Measurements from ENCODE around the gene PCDHA10. TPM values are rescaled to one million over a fixed set of nuclear protein-coding genes. Genes with fewer than 3 reads are reported as not detected.

Gene PCDHA10
- total RNA-seq (2022; extraction: Qiagen RNA extraction), result 0.01 to 0.03 TPM (median 0.02 TPM) in 3 of 5 replicates, not detected in the others

DNA sequence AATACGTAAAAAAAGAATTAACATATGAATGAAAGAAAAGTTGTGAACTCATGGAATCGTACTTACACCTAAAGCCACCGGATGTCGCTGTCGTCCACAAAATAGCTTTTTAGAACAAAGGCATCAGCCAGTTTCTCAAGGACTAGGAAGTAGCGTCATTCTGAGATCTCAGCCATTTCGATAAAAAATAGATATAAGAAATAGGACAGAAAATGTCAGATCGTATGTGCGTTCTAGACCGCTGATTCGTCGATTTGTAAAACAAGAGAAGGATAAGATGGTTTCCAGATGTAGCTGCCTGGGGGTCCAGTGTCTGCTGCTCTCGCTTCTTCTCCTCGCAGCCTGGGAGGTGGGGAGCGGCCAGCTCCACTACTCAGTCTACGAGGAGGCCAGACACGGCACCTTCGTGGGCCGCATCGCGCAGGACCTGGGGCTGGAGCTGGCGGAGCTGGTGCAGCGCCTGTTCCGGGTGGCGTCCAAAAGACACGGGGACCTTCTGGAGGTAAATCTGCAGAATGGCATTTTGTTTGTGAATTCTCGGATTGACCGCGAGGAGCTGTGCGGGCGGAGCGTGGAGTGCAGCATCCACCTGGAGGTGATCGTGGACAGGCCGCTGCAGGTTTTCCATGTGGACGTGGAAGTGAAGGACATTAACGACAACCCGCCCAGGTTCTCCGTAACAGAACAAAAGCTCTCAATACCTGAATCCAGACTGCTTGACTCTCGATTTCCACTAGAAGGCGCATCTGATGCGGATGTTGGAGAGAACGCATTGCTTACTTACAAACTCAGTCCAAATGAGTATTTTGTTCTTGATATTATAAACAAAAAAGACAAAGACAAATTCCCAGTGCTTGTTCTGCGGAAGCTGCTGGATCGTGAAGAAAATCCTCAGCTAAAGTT, at the start of gene PCDHA10:
Gene PCDHA10, plus strand, starts transcription at position 126 of the 903 bp plus-strand sequence. Its CDS starts 152 bp downstream, at position 278.

DNA sequence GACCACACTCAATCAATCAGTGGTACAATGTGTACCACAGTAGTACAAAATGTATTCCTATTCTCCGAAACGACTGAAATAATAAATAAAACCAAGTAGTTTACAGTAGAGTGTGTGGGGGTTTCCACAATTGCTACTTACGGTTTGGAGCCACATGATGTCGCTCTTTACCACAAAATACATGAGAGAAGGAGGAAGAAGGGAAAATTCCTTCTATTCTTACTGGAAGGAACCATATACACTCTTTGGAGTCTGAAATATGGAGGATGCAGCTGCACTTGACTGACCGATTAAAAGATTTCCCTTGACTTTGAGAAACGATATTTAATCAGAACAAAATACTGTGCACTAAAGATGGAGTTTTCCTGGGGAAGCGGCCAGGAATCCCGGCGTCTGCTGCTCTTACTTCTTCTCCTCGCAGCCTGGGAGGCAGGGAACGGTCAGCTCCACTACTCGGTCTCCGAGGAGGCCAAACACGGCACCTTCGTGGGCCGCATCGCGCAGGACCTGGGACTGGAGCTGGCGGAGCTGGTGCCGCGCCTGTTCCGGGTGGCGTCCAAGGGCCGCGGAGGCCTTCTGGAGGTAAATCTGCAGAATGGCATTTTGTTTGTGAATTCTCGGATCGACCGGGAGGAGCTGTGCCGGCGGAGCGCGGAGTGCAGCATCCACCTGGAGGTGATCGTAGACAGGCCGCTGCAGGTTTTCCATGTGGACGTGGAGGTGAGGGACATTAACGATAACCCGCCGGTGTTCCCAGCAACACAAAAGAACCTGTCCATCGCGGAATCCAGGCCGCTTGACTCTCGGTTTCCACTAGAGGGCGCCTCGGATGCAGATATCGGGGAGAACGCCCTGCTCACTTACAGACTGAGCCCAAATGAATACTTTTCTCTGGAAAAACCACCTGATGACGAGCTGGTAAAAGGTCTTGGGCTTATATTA, 48.6 kb upstream of the PCDHA10 start, which contains the start of gene PCDHA4:
Gene PCDHA4, plus strand, starts transcription at position 235 of the 942 bp plus-strand sequence.

GRCh38 chr5:140821375-140822280, 34.1 kb upstream of the PCDHA10 start, which contains the start of gene PCDHA5:
PCDHA5 (plus strand) TSS chr5:140821613.

DNA sequence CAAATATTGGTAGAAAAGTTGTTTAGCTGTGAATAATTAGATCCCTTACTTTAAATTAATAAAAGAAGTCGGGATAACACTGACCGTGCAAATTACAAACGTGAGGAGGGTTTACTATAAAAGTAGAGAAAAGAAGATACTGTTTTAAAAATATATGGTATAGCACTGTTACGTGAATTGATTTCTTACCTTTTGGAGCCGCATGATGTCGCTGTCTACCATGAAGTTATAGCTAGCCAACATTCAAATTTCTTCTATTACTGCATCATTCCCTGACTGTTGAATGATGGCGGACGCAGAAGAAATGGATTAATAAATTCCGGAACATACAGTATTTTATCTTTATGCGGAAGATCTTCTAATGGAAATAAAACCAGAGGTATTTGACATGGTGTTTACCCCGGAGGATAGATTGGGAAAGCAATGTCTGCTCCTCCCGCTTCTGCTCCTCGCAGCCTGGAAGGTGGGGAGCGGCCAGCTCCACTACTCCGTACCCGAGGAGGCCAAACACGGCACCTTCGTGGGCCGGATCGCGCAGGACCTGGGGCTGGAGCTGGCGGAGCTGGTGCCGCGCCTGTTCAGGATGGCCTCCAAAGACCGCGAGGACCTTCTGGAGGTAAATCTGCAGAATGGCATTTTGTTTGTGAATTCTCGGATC, 27.9 kb upstream of the PCDHA10 start, which contains the start of gene PCDHA6:
Gene PCDHA6, plus strand, starts transcription at position 257 of the 658 bp plus-strand sequence. Its CDS starts 132 bp downstream, at position 389.

DNA sequence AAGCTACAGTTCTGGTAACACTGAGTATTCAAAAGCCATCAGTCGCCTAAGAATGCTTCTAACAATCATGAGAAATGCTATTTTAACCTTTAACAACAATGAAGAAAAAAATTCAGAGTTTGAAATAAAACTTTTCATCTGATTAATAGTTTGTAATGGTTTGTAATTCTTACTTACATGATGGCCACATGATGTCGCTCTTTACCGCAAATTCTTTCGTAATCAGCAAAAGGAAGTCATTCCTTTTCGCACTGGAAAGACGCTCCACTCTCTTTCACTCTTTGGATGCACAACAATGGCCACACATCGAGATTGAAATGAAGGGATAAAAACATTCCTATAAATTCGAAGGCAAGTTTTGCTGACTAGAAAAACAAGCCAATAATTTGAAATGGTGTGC, 21.7 kb upstream of the PCDHA10 start, which contains the start of gene PCDHA7:
Gene PCDHA7, plus strand, starts transcription at position 277 of the 400 bp plus-strand sequence. Its CDS starts 115 bp downstream, at position 392.

DNA sequence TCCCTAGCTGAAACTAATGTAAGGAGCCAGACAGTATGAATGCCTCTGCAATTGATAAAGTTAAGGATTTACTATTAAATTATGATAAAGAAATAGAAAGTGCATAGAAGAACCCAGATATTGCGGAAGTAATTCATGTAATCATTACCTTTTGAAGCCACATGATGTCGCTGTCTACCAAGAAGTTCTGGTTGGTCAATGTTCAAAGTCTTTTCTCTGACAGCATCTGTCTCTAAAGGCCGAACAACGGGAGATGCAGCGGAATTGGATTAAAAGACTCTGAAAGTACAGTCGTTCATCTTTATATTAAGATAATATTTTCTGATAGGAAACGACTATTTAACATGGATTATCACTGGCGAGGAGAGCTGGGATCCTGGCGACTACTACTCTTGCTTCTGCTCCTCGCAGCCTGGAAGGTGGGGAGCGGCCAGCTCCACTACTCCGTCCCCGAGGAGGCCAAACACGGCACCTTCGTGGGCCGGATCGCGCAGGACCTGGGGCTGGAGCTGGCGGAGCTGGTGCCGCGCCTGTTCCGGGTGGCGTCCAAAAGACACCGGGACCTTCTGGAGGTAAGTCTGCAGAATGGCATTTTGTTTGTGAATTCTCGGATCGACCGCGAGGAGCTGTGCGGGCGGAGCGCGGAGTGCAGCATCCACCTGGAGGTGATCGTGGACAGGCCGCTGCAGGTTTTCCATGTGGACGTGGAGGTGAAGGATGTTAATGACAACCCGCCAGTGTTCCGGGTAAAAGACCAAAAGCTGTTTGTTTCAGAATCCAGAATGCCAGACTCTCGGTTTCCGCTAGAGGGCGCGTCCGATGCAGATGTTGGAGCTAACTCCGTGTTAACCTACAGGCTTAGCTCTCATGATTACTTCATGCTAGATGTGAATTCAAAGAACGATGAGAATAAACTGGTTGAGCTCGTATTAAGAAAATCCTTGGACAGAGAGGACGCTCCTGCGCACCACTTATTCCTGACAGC, 14.4 kb upstream of the PCDHA10 start, which contains the start of gene PCDHA8:
Gene PCDHA8, plus strand, starts transcription at position 210 of the 985 bp plus-strand sequence. Its CDS starts 135 bp downstream, at position 345.

DNA sequence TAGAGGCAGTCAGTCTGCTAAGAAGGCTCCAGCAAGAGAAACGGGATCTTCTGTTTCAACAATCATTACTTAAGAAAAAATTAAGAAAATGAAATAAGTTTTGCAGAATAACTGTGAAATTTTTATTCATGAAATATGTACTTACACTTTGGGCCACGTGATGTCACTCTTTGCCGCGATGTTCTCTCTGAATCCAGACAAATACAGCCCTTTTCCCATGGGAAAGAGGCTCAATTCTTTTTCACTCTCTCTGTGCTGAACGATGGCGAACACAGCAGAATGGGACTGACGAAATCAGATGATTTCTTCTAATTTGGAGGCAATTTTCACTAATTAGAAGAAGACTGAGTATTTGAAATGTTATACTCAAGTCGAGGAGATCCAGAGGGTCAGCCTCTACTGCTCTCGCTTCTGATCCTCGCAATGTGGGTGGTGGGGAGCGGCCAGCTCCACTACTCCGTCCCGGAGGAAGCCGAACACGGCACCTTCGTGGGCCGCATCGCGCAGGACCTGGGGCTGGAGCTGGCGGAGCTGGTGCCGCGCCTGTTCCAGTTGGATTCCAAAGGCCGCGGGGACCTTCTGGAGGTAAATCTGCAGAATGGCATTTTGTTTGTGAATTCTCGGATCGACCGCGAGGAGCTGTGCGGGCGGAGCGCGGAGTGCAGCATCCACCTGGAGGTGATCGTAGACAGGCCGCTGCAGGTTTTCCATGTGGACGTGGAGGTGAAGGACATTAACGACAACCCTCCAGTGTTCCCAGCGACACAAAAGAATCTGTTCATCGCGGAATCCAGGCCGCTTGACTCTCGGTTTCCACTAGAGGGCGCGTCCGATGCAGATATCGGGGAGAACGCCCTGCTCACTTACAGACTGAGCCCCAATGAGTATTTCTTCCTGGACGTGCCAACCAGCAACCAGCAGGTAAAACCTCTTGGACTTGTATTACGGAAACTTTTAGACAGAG, 7.3 kb upstream of the PCDHA10 start, which contains the start of gene PCDHA9:
Gene PCDHA9, plus strand, starts transcription at position 244 of the 964 bp plus-strand sequence. Its CDS starts 114 bp downstream, at position 358.

DNA sequence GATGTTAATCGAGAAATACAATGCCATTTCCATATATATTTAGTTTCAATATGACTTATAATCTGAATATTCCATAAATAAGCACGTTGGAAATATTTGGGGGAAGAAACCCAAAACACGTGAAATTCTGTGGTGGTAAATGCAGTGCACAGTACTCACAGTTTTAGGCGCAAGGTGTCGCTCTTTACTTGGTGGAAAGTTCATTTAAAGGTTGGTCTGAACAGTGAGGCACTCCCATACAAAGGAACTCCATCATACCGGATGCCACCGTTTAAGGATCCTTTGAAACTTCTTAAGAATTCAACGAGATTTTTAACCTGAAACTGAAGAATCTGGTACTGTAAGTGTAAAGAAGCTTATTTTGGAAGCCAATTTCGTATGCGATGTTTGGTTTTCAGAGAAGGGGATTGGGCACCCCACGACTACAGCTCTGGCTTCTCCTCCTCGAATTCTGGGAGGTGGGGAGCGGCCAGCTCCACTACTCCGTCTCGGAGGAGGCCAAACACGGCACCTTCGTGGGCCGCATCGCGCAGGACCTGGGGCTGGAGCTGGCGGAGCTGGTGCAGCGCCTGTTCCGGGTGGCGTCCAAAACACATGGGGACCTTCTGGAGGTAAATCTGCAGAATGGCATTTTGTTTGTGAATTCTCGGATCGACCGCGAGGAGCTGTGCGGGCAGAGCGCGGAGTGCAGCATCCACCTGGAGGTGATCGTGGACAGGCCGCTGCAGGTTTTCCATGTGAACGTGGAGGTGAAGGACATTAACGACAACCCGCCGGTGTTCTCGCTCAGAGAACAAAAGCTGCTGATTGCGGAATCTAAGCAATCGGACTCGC, 13.2 kb downstream of the PCDHA10 start, which contains the start of gene PCDHA11:
Gene PCDHA11, plus strand, starts transcription at position 237 of the 834 bp plus-strand sequence. Its CDS starts 147 bp downstream, at position 384.

GRCh38 chr5:140875085-140876065, 19.7 kb downstream of the PCDHA10 start, which contains the start of gene PCDHA12:
PCDHA12 (plus strand) TSS chr5:140875308; CDS start chr5:140875473, 165 bp downstream.

DNA sequence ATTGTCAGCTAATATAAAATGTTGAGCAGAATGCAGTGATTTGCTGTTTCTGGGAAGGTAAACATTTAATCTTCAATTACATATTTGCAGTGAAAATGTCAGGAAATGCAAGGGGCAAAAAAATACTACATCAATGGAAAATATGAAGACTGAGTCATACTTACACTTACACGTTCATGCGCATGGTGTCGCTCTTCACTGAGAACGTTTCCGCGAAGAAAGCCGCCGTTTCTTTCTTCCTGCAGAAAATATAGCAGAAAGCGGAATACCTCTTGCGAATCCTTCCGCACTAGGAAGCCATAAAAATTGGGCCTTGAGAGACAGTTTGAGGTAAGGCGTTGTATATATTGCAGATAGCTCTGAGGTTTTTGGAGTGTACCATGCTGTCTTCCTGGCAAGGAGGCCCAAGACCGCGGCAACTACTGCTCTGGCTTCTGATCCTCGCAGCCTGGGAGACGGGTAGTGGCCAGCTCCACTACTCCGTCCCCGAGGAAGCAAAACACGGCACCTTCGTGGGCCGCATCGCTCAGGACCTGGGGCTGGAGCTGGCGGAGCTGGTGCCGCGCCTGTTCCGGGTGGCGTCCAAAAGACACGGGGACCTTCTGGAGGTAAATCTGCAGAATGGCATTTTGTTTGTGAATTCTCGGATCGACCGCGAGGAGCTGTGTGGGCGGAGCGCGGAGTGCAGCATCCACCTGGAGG, 26.3 kb downstream of the PCDHA10 start, which contains the start of gene PCDHA13:
Gene PCDHA13, plus strand, starts transcription at position 236 of the 702 bp plus-strand sequence. Its CDS starts 145 bp downstream, at position 381.

